HEK293T (cell line): Measurements from ENCODE around the gene CAD.

Experiments
- FOXK2 ChIP-seq: fragments of 450-650 bp; IDR thresholded peaks from 2 replicates; pipeline ENCODE4 v1.6.1; 2016; ENCODE audit warnings: mild to moderate bottlenecking
- ZNF384 ChIP-seq: fragments of 450-650 bp; IDR thresholded peaks from 2 replicates; pipeline ENCODE4 v1.6.1; 2016

DNA sequence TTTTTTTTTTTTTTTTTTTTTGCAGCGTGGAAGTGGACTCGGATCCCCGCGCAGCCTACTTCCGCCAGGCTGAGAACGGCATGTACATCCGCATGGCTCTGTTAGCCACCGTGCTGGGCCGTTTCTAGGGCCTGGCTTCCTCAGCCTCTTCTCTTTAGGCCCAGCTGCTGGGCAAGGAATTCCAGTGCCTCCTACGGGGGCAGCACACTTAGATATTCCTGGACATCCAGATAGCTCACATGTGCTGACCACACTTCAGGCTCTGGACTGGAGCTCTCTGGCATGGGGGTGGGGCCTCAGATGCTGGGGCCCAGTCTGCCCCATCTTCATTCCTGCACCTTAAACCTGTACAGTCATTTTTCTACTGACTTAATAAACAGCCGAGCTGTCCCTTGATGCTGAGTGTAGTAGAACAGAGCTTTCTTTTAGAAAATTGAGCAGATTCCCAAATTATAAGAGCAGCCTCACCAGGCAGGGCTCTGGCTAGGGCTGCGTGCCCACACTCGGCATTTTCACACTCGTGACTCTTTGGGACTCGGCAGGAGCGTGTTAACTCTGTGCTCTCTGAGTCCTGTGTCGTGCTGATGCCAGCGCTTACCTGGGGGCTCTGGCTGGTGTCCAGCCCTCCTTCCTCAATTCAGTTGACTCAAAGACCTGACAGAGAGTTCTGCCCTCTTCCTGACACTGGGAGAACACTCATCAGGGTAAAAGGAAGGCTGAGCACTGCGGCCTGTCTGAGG, 26.4 kb downstream of the CAD start:
- TF ChIP-seq ZNF384 (no peak), FOXK2 (no peak)
